H9 (cell line): ENCODE results near the gene H19. TPM values are rescaled to one million over a fixed set of nuclear protein-coding genes. Genes with fewer than 3 reads are reported as not detected.

Experiments used
- DNase-seq: peaks from one replicate; pipeline ENCODE4 v3.0.0-alpha.2; 2017
- H2AFZ ChIP-seq: one replicate; pipeline ENCODE4 v1.6.1; 2013; ENCODE audit warnings: mild to moderate bottlenecking, low read length, control low read depth, moderate library complexity
- H2AK5ac ChIP-seq: 2 replicates; pipeline ENCODE4 v1.6.1; 2013; ENCODE audit warnings: low read length, control low read depth, mixed read lengths; ENCODE audit not compliant: insufficient read length
- H2BK120ac ChIP-seq: one replicate; pipeline ENCODE4 v1.6.1; 2013; ENCODE audit warnings: low read depth, mild to moderate bottlenecking, low read length, control low read depth, inconsistent platforms; ENCODE audit not compliant: poor library complexity, severe bottlenecking
- H2BK12ac ChIP-seq: 2 replicates; pipeline ENCODE4 v1.6.1; 2013; ENCODE audit warnings: low read length, control low read depth, mixed read lengths, low read depth; ENCODE audit not compliant: insufficient read length
- H2BK15ac ChIP-seq: 2 replicates; pipeline ENCODE4 v1.6.1; 2013; ENCODE audit warnings: low read depth, low read length, control low read depth
- H2BK20ac ChIP-seq: one replicate; pipeline ENCODE4 v1.6.1; 2013; ENCODE audit warnings: low read depth, mild to moderate bottlenecking, low read length, control low read depth, inconsistent platforms; ENCODE audit not compliant: poor library complexity, severe bottlenecking
- H2BK5ac ChIP-seq: 2 replicates; pipeline ENCODE4 v1.6.1; 2013; ENCODE audit warnings: low read length, control low read depth, mixed read lengths; ENCODE audit not compliant: insufficient read length
- H3K14ac ChIP-seq: 2 replicates; pipeline ENCODE4 v1.6.1; 2013; ENCODE audit warnings: low read length, control low read depth; ENCODE audit not compliant: insufficient read depth
- H3K18ac ChIP-seq: 2 replicates; pipeline ENCODE4 v1.6.1; 2013; ENCODE audit warnings: low read depth, mild to moderate bottlenecking, mixed read lengths, low read length, control low read depth; ENCODE audit not compliant: insufficient read length
- H3K23ac ChIP-seq: 2 replicates; pipeline ENCODE4 v1.6.1; 2013; ENCODE audit warnings: low read length, control low read depth, mixed read lengths, low read depth; ENCODE audit not compliant: insufficient read length
- H3K23me2 ChIP-seq: 2 replicates; pipeline ENCODE4 v1.6.1; 2013; ENCODE audit warnings: low read depth, mild to moderate bottlenecking, mixed read lengths, low read length, control low read depth; ENCODE audit not compliant: insufficient read length, poor library complexity, severe bottlenecking
- H3K27ac ChIP-seq: 2 replicates; pipeline ENCODE4 v1.5.1; 2013; ENCODE audit warnings: low read length, control low read depth, mixed read lengths, low read depth; ENCODE audit not compliant: insufficient read length
- H3K27me3 ChIP-seq: 2 replicates; pipeline ENCODE4 v1.6.1; 2013; ENCODE audit warnings: low read length, control low read depth, inconsistent platforms; ENCODE audit not compliant: insufficient read depth
- H3K4ac ChIP-seq: 2 replicates; pipeline ENCODE4 v1.6.1; 2013; ENCODE audit warnings: low read depth, mild to moderate bottlenecking, control low read depth, inconsistent platforms, low read length, moderate library complexity
- H3K4me1 ChIP-seq: 2 replicates; pipeline ENCODE4 v1.6.1; 2013; ENCODE audit warnings: low read length, control low read depth, inconsistent platforms; ENCODE audit not compliant: insufficient read depth
- H3K4me2 ChIP-seq: 2 replicates; pipeline ENCODE4 v1.6.1; 2013; ENCODE audit warnings: low read length, control low read depth, mixed read lengths; ENCODE audit not compliant: insufficient read length, insufficient read depth
- H3K56ac ChIP-seq: 2 replicates; pipeline ENCODE4 v1.6.1; 2013; ENCODE audit warnings: low read depth, mild to moderate bottlenecking, mixed read lengths, low read length, control low read depth; ENCODE audit not compliant: insufficient read length
- H3K79me1 ChIP-seq: 2 replicates; pipeline ENCODE4 v1.6.1; 2013; ENCODE audit warnings: low read depth, mild to moderate bottlenecking, moderate library complexity, low read length, control low read depth, inconsistent platforms; ENCODE audit not compliant: insufficient read depth, poor library complexity, severe bottlenecking
- H3K79me2 ChIP-seq: 2 replicates; pipeline ENCODE4 v1.6.1; 2013; ENCODE audit warnings: low read length, control low read depth, inconsistent platforms; ENCODE audit not compliant: insufficient read depth
- H3K9ac ChIP-seq: 2 replicates; pipeline ENCODE4 v1.6.1; 2013; ENCODE audit warnings: low read length, control low read depth, mixed read lengths; ENCODE audit not compliant: insufficient read length; ENCODE audit errors: extremely low read depth
- H3K9me3 ChIP-seq: one replicate; pipeline ENCODE4 v1.6.1; 2013; ENCODE audit warnings: low read depth, low read length, inconsistent platforms; ENCODE audit not compliant: control insufficient read depth
- H3T11ph ChIP-seq: one replicate; pipeline ENCODE4 v1.6.1; 2013; ENCODE audit warnings: mild to moderate bottlenecking, low read length, control low read depth, inconsistent platforms
- H4K20me1 ChIP-seq: one replicate; pipeline ENCODE4 v1.6.1; 2013; ENCODE audit not compliant: control insufficient read depth, insufficient read length, insufficient read depth
- H4K5ac ChIP-seq: 2 replicates; pipeline ENCODE4 v1.6.1; 2013; ENCODE audit warnings: low read depth, mild to moderate bottlenecking, mixed read lengths, low read length, control low read depth; ENCODE audit not compliant: insufficient read length
- H4K8ac ChIP-seq: replicated peaks from 2 replicates; pipeline ENCODE4 v1.6.1; 2013; ENCODE audit warnings: low read length, control low read depth, mixed read lengths, low read depth; ENCODE audit not compliant: insufficient read length
- H4K91ac ChIP-seq: 2 replicates; pipeline ENCODE4 v1.6.1; 2013; ENCODE audit warnings: low read depth, mild to moderate bottlenecking, moderate library complexity, mixed read lengths, low read length, control low read depth; ENCODE audit not compliant: insufficient read length
- H3K27ac Mint-ChIP-seq, 3 experiments: 2 replicates in 2 of 3; 3 replicates in 1 of 3; pipeline ENCODE4 v1.8.0; 2020 to 2021; ENCODE audit warnings: mixed read lengths in 3 of 3, mild to moderate bottlenecking in 1 of 3, moderate library complexity in 1 of 3
- H3K27me3 Mint-ChIP-seq: 2 replicates; pipeline ENCODE4 v1.8.0; 2021; ENCODE audit warnings: low read depth, mild to moderate bottlenecking, moderate library complexity, mixed read lengths
- H3K36me3 Mint-ChIP-seq, 3 experiments: 2 replicates in 2 of 3; 3 replicates in 1 of 3; pipeline ENCODE4 v1.8.0; 2020 to 2021; ENCODE audit warnings: low read depth in 3 of 3, mixed read lengths in 3 of 3; ENCODE audit not compliant: insufficient read depth in 1 of 3
- H3K4me1 Mint-ChIP-seq, 2 experiments: 2 replicates each; pipeline ENCODE4 v1.8.0; 2020; ENCODE audit warnings: mixed read lengths in 2 of 2
- H3K4me3 Mint-ChIP-seq, 2 experiments: 2 replicates in 1 of 2; 3 replicates in 1 of 2; pipeline ENCODE4 v1.8.0; 2020 to 2021; ENCODE audit warnings: mild to moderate bottlenecking in 2 of 2, mixed read lengths in 2 of 2, moderate library complexity in 1 of 2
- H3K9me3 Mint-ChIP-seq, 2 experiments: 2 replicates in 1 of 2; 3 replicates in 1 of 2; pipeline ENCODE4 v1.8.0; 2020; ENCODE audit warnings: mild to moderate bottlenecking in 2 of 2, mixed read lengths in 2 of 2, moderate library complexity in 1 of 2
- CTCF ChIP-seq: fragments of 200-600 bp; sonication (generic); conservative IDR thresholded peaks from 3 replicates; pipeline ENCODE4 v1.8.0; 2021; ENCODE audit warnings: antibody characterized with exemption, mild to moderate bottlenecking
- WGBS: extraction: QIAGEN DNeasy Blood & Tissue Kit; methylation state at CpG from one replicate; pipeline ENCODE4 v1.1.7; 2013; ENCODE audit warnings: missing lambda C conversion rate, low lambda C conversion rate, mixed read lengths; ENCODE audit not compliant: insufficient read length; ENCODE audit errors: extremely low coverage; 5-methylcytosine and 5-hydroxymethylcytosine counted together
- total RNA-seq: library from RNA; stranded (reverse); gene quantifications from 2 replicates; pipeline ENCODE4 v1.2.1, GENCODE V29; 2021

H19 gene
- total RNA-seq, 1 experiment from 2014 or later = 10.7 TPM

- no peaks in the 10 kb centered on the region for H3K27me3 Mint-ChIP-seq
- Histone ChIP-seq H3K27me3 (no peaks in the 10 kb centered on the region), H2BK15ac (no peak overlapping the region), H3K18ac (no peak overlapping the region), H2BK5ac (no peak overlapping the region), H3K23me2 (no peaks in the 10 kb centered on the region), H3K79me1 (no peaks in the 10 kb centered on the region), H4K5ac (no peak overlapping the region), H3K4me1 (no peaks in the 10 kb centered on the region), H4K20me1 (no peaks in the 10 kb centered on the region), H3K27ac (no peak overlapping the region), H3K79me2 (no peaks in the 10 kb centered on the region), H4K91ac (no peak overlapping the region), H3K4ac (no peak overlapping the region), H3K9ac (no peak overlapping the region), H4K8ac (no peak overlapping the region), H2BK12ac (no peak overlapping the region), H3K23ac (no peak overlapping the region), H2BK20ac (no peak overlapping the region), H3K56ac (no peak overlapping the region), H3K4me2 (no peak overlapping the region), H3K9me3 (no peaks in the 10 kb centered on the region), H3K14ac (no peak overlapping the region), H2BK120ac (no peak overlapping the region), H3T11ph (no peak overlapping the region), H2AK5ac (no peak overlapping the region), H2AFZ (no peak overlapping the region)
- H3K4me1 Mint-ChIP-seq = no peaks in the 10 kb centered on the region
- no peaks in the 10 kb centered on the region for H3K9me3 Mint-ChIP-seq
- no peak overlapping the region for H3K27ac Mint-ChIP-seq
- no peaks in the 10 kb centered on the region for H3K36me3 Mint-ChIP-seq
- no peak for DNase-seq
- H3K4me3 Mint-ChIP-seq = no peak overlapping the region
- no CpG with 5 or more reads among the region's 15 CpGs for WGBS
- TF ChIP-seq CTCF = no peak
Observed at GRCh38 chr11:1998861-1999260, 1.2 kb upstream of the H19 start.
